ENCODE data around the gene CCDC12. TPM values are rescaled to one million over a fixed set of nuclear protein-coding genes. Genes with fewer than 3 reads are reported as not detected.

The CCDC12 gene
- total and polyA plus RNA-seq, 9 of the 15 experiments (the other 6 are each of a cell fraction or from before 2014, with no cell fraction given), result 8.9 to 201 (median 86.9) TPM

DNA sequence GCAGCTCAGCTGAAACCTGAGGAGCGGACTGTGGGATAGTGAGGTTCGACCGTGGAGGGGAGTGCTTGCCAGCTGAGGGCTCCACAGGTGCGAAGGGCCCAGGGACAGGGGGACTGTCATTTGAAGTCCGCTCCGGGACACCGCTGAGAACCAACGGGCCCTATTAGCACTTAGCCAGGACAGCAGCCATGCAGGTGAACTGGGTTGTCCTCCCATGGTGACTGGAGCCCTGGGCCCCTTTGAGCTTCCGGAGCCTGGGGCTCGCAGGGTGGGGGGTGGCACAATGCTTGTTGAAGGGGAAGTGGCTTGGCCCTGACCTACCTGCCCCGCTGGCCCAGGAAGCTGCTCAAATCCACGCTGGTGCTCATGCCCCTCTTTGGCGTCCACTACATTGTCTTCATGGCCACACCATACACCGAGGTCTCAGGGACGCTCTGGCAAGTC lies 74.3 kb downstream of the CCDC12 start:
- no TSS peak for BruUV-seq (replicated peaks)
- DNase-seq (ENCODE audit: extremely low read depth in 1 of 4, low spot score in 3 of 4), result no peak
- TF ChIP-seq ASH1L (IDR thresholded peaks at IDR 0.05; ENCODE audit: borderline replicate concordance, low read depth, partially characterized antibody), result no peak
- TF ChIP-seq, protein P1, sequence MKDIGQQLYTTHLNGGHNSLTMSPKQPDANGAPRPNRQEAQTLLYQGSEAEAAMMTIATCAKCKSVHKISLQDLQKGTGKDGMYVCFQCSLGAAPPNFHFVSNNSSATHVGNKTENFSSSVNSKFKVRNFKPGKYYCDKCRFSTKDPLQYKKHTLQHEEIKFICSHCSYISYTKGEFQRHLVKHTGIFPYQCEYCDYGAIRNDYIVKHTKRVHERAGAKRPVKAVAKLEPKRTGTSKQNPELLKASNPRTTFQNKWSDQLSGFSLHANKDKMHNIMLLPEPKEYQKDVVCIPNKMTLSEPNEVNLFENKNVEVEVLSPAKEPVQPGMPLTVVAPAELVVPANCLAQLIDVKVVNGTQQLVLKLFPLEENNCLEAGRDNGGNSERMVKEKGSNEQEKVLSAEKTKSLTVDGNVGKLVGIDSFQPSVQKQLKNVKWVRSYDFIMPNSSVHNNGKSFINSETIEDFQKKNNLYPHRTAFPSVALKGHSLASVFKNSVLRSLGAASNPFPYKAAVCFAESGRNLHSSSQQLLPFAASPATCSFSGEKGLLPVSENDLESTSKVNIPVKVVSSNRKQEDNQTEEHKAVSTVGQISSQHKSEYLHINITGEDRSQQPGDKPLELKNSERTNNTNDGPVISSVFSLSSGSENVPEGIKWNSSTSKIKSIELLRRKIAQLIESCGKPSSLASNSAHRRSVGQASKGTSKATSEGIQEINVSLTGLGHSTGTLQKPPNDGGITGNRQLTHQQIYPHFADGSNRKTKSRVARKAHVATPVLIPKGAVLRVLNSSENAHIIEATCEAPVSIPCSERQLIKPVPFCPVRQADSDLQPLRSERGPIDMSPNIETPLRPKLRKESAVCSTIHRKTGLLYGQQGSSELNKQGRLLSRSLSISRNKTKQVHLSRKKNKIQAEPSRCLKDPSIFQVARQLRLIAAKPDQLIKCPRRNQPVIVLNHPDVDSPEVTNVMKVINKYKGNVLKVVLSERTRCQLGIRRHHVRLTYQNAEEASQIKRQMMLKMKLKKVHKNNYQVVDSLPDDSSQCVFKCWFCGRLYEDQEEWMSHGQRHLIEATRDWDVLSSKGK (CRISPR knock-in tag; IDR thresholded peaks at IDR 0.05), result no peak
- H3K9ac ChIP-seq (ENCODE audit: insufficient read depth in 1 of 2, low read depth in 2 of 2, low read length in 2 of 2), result no peak overlapping the region
- no peak overlapping the region for H3K27ac ChIP-seq (ENCODE audit: extremely low read depth, low read depth, low read length)
- no peak for ATAC-seq
- no peaks in the 10 kb centered on the region for H3K9me3 ChIP-seq (replicated peaks; ENCODE audit: control insufficient read depth, insufficient read depth, low read depth, low read length)
- in situ Hi-C loops (cut with MboI) (no loop called here), intact Hi-C loops (cut with micrococcal nuclease) (no loop called here)
- FAIRE-seq, result no peak
- peaks cover 10% of the 10 kb centered on the region for H4K20me1 ChIP-seq (replicated peaks; ENCODE audit: control insufficient read depth, insufficient read depth, low read length)
- H2AFZ ChIP-seq (ENCODE audit: low read depth, low read length), result no peak overlapping the region
- no peak overlapping the region for H3K4me2 ChIP-seq (ENCODE audit: insufficient read depth, low read length)
- no peaks in the 10 kb centered on the region for H3K36me3 ChIP-seq (ENCODE audit: control insufficient read depth, insufficient read depth, low read length)
- POLR2A ChIA-PET, result interaction anchor here (0.5 kb wide), 1 partner anchor 27 kb away, joined by 4 read pairs; no protein-coding TSS in a partner anchor
- H3K4me1 ChIP-seq (replicated peaks in 1 of 2; ENCODE audit: control insufficient read depth in 2 of 2, insufficient read depth in 2 of 2, low read length in 2 of 2), result peaks cover 0 to 46% of the 10 kb centered on the region in 2 experiments; a peak in 3 of 5 replicates
- peaks cover 5 to 47% of the 10 kb centered on the region in 2 experiments; a peak in 2 of 5 replicates for H3K27me3 ChIP-seq (ENCODE audit: control insufficient read depth in 2 of 2, insufficient read depth in 2 of 2, low read length in 2 of 2)
- WGBS (ENCODE audit: insufficient coverage, low coverage, missing lambda C conversion rate), result 20% methylated on average over 15 of the region's 15 CpGs
- no peaks in the 10 kb centered on the region for H3K9me1 ChIP-seq (ENCODE audit: control insufficient read depth, insufficient read depth, low read length)
- CTCF ChIA-PET (ENCODE audit: low intra/inter-chr PET ratio), result no interaction called here
- H3K4me3 ChIP-seq, result no peak overlapping the region
- H3K79me2 ChIP-seq (ENCODE audit: control insufficient read depth, insufficient read depth, low read length), result no peaks in the 10 kb centered on the region
